Hepatocyte (in vitro differentiated cells): ENCODE measurements around the gene AOC3.

ENCODE experiments used
- EZH2 ChIP-seq: fragments of 200-600 bp; sonication (generic); IDR thresholded peaks from 2 replicates; pipeline ENCODE4 v1.6.1; 2016; ENCODE audit warnings: antibody characterized with exemption, mild to moderate bottlenecking, borderline replicate concordance
- EZH2phosphoT487 ChIP-seq: fragments of 200-600 bp; sonication (generic); IDR thresholded peaks from one replicate; pipeline ENCODE4 v1.6.1; 2018; ENCODE audit warnings: antibody characterized with exemption, mild to moderate bottlenecking, low read depth, moderate library complexity; ENCODE audit not compliant: unreplicated experiment, severe bottlenecking
- TF ChIP-seq, protein P1 (sequence below): fragments of 200-600 bp; sonication (generic); IDR thresholded peaks from 2 replicates; pipeline ENCODE4 v1.5.1; 2016; ENCODE audit warnings: antibody characterized with exemption, mild to moderate bottlenecking; ENCODE audit not compliant: poor library complexity

DNA sequence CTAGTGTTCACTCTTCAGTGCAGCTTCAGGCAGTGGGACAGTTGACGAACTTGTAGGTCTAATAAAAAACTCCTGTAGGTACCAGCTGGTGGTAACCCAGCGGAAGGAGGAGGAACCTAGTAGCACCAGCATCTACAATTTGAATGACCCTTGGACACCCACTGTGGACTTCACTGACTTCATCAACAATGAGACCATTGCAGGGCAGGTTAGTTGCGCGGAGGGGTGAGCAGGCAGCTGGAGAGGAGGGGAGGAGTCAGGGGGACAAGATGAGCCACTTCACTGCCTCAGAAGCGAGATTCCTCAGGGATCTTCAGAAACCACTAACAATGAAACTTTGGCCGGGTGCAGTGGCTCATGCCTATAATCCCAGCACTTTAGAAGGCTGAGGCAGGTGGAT, 22.3 kb downstream of the AOC3 start:
- TF ChIP-seq, protein P1, sequence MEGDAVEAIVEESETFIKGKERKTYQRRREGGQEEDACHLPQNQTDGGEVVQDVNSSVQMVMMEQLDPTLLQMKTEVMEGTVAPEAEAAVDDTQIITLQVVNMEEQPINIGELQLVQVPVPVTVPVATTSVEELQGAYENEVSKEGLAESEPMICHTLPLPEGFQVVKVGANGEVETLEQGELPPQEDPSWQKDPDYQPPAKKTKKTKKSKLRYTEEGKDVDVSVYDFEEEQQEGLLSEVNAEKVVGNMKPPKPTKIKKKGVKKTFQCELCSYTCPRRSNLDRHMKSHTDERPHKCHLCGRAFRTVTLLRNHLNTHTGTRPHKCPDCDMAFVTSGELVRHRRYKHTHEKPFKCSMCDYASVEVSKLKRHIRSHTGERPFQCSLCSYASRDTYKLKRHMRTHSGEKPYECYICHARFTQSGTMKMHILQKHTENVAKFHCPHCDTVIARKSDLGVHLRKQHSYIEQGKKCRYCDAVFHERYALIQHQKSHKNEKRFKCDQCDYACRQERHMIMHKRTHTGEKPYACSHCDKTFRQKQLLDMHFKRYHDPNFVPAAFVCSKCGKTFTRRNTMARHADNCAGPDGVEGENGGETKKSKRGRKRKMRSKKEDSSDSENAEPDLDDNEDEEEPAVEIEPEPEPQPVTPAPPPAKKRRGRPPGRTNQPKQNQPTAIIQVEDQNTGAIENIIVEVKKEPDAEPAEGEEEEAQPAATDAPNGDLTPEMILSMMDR: no peak
- TF ChIP-seq EZH2: no peak
- TF ChIP-seq EZH2phosphoT487: no peak
